GM19193 (cell line): Measurements from ENCODE around the gene RPRML.

Experiments
- POLR2A ChIP-seq: IDR thresholded peaks from 4 replicates; pipeline ENCODE4 v1.6.1; 2011; ENCODE audit not compliant: insufficient read depth, insufficient read length; ENCODE audit errors: extremely low read depth

Gene RPRML

DNA sequence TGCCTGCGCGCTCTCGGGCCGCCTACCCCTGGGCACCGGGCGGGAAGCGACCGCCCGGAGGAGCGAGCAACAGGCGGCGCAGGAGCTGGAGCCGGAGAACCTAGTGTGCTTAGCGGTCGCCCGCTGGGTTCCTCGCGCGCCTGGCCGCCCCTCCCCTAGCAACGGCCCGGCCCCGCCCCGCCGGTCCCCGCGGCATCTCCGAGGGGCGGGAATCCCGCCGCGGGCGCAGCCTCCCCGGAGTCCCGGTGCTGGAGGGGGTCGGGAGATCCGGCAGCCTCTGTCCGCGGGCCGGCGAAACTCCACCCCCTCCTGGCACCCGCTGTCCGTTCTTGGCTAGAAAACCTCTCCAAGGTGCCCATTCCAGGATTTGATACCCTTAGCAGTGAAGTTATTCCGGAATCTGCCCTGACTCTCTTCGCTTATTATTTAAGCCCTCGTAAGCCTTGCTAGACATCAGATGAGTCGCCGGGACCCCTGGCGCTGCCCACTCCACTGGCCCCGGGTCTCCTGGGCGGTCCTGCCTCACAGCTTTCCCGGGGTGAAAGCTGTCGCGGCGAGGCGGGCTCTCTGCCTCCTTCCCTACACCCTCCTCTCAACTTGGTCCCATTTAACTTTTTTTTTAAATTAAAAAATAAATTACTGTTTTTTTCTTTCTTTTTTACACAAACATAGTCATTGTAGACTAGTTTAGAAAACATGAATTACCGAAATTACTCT lies at the start of gene RPRML:
TSS of gene RPRML (minus strand) at position 107 of the 717 bp plus-strand sequence. CDS start 246 bp downstream, outside the sequence.
- TF ChIP-seq POLR2A: no peak

GRCh38 chr17:47013341-47013740 lies 34.3 kb upstream of the RPRML start:
- TF ChIP-seq POLR2A: no peak

DNA sequence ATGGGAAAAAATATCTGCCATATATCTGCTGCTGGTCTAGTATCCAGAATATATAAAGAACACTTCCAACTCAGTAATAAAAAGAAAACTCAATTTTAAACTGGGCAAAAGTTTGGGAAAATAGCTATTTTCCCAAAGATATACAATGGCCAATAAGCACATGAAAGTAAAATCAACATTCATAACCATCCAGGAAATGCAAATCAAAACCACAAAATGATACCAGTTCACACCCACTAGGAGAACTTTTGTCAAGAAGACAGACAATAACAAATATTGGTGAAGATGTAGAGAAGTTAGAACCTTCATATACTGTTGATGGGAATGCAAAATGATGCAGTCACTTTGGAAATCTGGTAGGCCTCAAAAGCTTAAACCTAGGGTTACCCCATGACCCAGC lies 33.4 kb upstream of the RPRML start:
- no peak for TF ChIP-seq POLR2A

GRCh38 chr17:47009759-47010594 lies 30.9 kb upstream of the RPRML start:
- TF ChIP-seq POLR2A: no peak

GRCh38 chr17:47004906-47005305 lies 25.9 kb upstream of the RPRML start:
- TF ChIP-seq POLR2A: no peak

- TF ChIP-seq POLR2A: no peak
Measured at GRCh38 chr17:46995841-46996571, 17.0 kb upstream of the RPRML start.

DNA sequence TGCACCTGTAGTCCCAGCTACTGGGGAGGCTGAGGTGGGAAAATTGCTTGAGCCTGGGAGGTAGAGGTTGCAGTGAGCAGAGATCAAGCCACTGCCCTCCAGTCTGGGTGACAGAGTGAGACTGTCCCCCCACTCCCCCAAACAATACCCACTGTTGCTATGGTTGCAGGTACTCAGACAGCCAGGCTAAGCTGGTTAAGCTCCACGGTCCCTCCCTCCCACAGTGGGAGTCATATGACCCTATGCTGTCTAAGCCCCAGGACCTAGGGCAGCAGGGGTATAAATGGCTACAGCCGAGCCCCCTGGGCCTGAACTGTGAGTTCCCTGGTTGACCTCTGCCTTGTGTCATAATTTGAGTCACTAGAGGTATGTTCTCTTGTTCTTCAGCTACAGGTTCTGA lies 15.9 kb upstream of the RPRML start:
- no peak for TF ChIP-seq POLR2A

DNA sequence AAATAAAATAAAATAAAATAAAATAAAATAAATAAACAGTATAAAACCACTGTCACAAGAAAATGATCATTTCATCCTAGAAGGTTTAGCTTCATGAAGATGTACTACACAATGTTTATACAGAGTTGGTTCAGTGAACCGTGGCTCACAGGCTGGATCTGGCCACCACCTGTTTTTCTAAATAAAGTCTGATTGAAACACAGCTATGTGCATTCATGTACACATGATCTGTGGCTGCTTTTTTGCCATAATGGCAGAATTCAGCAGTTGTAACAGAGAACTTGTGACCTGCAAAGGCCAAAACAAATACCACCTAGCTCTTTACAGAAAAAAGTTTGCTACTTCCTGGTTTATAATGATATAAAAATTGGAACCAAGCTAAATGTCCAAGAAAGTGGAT lies 12.6 kb upstream of the RPRML start:
- no peak for TF ChIP-seq POLR2A

DNA sequence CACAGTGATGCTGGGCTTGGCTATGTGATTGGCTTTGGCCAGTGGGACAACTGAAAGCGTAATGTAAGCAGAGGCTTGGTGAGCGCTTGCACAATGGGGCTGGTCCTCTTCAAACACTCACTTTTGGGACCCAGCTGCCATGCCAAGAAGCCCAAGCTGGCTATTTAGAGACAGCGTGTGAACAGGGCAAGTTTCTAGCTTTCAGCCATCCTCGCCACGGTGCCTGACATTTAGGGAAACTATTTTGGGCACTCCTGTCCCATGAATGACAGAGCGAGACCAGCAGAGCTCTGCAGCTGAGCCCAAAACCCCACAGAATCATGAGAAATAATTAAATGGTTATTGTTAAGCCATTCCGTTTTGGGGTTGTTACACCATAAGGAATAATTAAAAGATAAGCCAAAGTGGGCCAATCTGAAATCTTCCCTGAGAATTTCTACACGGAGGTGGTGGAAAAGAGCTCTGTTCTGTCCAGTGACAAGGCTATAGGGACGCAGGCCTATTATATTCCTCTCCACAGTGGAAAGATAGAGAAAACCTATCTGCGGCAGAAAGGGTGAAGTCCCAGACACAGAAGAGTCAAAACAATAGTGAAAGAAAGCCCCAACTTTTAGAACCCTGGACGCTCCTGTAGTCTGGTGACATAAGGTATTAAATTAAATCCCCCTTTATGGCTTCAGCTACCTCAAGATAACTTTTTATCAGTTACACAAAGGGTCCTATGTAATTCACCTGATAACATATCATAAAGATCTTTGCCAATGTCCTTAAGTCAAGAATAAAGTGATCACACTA lies 10.8 kb upstream of the RPRML start:
- TF ChIP-seq POLR2A: no peak

DNA sequence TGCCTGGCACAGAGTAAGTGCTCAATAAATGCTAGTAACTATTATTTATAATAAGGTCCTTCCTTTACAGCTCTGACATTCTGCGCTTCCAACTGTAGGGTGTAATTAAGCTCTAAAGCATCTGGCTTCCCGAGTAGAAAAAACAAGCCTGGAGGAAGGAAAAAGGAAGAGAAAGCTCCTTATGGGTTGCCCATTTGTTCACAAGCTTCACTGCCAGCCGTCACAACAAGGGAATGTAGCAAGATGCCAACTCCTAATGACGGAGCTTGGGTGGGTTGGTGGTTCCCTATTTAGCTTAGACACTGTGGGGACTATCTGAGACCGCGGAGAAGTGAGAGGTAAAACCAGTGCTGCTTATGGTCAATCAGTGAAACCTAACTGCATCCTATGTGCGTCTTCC lies 7.3 kb upstream of the RPRML start:
- no peak for TF ChIP-seq POLR2A

- no peak for TF ChIP-seq POLR2A
Measured at GRCh38 chr17:46984892-46985291, 5.8 kb upstream of the RPRML start.

DNA sequence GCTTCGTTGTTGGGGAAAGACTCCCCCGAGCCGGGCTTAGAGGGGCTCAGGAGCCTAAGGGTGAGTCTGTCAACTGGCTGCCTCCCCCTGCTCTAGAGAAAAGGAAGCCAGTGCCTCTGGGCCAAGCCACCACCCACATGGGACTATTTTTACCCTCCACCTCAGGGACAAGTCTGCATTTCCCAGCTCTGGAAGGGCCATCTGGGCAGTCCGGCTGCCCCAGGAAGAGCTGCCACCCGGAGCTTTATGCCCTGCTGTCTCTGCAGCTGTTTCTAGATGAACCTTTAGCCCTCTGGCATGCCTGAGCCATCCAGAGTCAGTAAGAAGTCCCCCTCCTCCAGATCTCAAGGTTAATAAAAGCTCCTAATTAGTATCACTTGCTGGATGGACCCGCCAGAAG lies 5.3 kb upstream of the RPRML start:
- no peak for TF ChIP-seq POLR2A

- TF ChIP-seq POLR2A: no peak
Measured at GRCh38 chr17:46983782-46984181, 4.7 kb upstream of the RPRML start.

DNA sequence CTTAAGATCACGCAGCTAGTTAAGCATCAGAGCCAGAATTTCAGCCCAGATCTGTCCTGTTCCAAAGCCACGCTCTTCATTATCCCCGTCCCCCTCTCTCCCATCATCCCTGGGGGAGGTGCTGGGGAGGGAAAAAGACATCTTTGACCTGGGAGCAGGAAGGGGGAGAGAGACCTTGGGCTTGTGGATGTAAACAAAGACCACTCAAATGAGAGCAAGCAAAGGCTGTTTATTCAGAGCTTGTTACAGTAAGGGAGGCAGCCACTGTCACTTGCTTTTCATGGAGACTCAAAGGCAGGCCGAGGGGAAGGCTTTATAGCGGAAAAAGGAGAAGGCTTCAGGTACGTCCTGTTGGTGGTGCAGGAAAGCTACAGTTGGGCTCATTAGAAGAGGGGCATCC lies 3.5 kb upstream of the RPRML start:
- no peak for TF ChIP-seq POLR2A

- TF ChIP-seq POLR2A: no peak
Measured at GRCh38 chr17:46978489-46979146, 435 bp downstream of the RPRML start.
